ELR (cell line): ENCODE measurements around the gene ZBTB12.
A peak's percentile ranks its signal among the peaks of the same experiment; 100 is the strongest.

Experiments used
- DNase-seq: peaks from one replicate; pipeline ENCODE4 v3.0.0-alpha.2; 2015; ENCODE audit warnings: low read depth

ZBTB12 gene

DNA sequence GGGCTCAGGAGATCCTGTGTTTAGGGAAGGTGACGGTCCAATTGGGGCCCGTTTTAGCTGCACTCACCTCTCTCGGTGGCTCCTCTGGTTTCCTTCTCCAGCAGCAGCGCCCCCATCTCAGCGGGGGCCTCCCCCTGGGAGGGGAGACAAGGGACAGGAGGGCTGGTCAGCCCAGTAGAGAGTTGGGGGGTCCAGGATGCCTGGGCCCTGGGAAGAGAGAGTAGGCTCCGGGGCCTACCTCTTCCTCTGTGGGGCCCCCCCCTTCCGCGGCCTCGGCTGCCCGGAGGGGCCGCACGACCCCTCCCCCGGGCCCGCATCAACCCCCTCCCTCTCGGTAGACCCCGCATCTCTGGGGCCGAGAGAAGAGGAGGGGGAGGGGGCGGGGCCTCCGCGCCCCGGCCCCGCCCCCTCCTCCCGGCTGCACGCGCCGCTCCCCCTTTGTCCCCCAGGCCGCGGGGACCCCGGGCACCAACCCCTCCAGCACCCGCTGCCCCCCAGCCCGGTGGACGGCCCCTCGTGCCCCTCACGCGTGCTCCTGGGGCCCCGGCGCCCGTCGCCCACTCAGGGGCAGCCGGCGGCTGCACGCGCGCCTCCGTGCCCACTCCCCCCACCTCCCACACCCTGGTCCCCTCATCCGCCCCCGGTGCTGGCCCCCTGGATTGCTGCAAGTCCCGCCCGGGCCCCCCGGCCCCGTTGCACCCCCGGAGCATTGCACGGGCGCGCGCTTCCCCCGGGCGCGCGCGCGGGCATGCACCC is 4.9 kb downstream of the ZBTB12 start:
- DNase-seq = no peak

DNA sequence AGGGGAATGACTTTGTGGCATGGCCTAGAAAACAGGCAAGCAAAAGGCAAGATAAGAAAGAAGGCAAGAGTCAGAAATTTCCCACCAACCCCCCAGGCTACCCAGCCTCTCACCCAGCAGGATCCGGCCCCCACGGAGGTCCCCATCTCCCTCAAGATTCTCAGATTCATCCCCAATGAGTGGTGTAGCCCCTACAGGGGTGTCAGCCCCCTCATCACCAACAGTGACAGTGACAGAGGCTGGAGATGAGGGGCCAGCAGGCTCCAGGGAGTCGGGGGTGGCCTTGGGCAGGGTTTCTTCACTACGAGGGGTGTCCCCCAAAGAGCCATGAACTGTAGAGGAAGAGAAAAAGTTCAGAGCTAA is 5.4 kb downstream of the ZBTB12 start:
- DNase-seq = no peak

DNA sequence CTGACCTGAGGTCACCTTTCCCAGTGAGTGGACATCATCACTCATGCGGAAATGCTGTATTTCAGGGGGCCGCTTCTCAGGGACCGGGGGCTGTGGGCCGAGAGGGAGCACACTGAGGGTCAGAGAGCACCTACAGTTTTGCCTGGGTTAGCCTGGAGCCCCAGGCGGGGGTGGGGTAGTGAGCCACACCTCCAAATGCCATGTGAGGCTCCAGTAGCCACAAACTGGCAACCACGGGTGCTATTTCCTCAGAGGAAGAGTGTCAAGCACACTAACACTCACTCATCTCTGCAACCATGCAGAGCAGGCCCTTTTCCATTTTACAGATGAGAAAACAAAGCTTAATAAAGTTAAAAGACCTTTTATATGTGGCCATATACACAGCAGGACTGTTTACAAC is 9.1 kb downstream of the ZBTB12 start:
- DNase-seq = no peak

GRCh38 chr6:31889331-31889972 is 12.4 kb downstream of the ZBTB12 start:
- DNase-seq = no peak

DNA sequence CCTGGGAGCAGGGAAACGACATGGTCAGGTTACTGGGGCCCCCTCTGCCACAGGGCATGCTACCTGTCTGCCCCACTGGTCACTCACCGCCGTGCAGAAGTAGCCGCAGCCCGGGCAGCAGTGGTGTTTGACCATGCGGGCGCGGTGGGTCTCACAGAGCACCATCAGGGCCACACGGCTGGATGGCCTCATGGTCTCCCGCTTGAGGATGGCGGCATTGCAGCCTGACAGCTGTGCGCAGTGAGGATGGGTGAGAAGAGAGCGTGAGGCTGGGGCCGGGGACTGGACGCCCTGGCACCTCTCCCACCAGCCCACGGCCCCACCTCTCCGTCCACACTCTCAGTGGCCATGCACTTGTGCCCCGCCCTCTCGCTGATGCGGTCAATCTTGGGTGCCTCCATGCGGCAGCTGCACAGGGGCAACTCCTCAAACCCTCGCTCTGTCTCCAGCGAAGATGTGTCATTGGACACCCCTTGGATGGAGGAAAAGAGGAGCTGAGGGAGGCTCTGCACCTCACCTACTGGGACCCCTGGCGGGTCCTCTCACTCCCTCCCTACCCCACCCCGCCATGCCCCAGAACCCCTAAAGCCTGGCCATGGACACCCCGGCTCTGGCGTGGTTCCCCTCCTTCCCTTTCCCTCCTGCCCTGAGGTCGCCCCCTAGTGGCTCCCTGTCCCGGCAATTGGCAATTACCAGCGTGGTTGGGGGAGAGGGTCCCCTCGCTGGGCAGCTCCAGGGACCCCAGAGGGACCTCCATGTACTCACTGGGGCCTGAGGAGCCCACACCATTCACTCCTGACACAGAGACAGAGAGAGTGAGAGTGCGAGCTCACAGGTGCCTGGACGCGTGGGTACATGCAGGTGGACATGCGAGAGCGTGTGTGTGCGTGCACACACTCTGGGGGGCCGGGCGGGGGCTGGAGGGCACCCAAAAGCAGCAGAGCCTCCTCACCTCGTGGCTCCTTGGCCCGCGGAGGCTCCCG is 13.3 kb downstream of the ZBTB12 start:
- DNase-seq = peak; percentile 52

- no peak for DNase-seq
Observed at GRCh38 chr6:31887173-31888007, 14.5 kb downstream of the ZBTB12 start.

- DNase-seq = no peak
Observed at GRCh38 chr6:31886541-31886991, 15.3 kb downstream of the ZBTB12 start.

DNA sequence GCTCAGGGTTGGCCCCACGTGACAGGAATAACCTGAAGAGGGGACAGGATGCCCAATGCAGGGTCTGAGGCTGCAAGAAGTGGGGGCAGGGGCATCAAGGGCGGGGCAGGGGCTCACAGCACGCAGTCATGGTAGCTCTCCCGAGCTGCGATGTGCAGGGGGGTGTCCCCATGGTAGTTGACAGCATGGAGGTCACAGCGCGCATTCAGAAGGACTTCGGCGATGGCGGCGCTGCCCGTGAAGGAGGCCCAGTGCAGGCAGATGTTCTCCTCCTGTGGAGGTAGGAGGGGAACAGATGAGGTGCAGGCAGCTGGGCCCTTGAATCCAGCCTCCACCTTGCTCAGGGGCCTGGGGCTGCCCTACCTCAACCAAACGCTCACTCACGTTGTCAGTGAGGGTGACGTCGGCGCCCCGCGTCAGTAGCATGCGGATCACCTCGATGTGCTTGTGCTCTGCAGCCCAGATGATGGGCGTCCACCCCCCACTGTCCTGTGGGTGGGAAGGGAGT is 17.3 kb downstream of the ZBTB12 start:
- no peak for DNase-seq

DNA sequence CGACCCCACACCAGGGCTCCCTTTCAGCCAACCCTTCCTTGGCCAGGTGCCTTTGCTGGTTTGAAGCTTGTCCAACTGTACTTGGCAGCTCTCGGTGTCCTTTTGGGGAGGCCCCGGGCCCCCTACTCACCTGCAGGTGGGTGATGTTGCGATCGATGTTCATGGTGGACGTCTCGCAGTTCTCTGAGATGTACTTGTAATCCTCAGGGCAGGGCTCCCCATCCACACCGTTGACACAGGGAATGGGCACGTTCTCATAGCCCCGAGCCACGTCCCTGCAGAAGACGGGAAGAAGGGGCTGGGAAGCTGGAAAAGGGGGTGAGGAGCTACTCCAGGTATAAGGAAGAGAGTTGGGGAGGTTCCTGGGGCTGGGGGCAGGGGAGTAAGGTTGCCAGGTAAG is 18.2 kb downstream of the ZBTB12 start:
- no peak for DNase-seq

GRCh38 chr6:31882344-31882743 is 19.5 kb downstream of the ZBTB12 start:
- peak; percentile 56 for DNase-seq

DNA sequence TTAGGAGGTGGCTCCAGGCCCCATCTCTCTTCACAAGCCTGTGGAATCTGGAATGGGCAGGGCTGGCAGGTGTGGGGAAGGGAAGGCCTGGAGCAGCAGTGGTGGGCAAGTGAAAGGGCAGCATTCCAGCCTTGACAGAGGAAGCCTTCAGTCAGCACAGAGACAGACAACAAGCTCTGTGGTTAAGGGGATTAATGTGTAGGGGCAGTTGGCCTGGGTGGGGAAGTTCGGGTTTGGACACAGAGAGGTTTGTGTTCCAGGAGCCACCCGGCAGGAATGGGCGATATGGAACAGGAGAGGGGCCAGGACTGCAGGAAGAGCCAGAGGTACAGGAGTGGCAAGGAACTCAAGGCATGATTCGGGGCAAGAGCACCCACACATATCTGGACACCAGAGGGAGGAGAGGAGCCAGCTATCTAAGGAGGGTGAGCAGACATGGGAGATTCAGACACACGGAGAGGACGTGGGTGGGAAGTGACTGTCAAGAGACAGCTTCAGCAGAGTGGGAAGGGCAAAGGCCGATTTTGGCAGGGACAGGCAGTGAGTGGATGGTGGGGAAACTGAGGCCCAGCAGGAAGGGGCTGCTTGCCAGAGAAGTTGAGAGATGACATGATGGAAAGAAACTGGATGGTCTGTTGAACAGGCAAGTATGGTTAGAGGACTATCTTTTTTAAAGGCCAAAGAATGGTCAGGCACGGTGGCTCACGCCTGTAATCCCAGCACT is 20.6 kb downstream of the ZBTB12 start:
- DNase-seq = no peak

GRCh38 chr6:31880616-31881015 is 21.3 kb downstream of the ZBTB12 start:
- DNase-seq = no peak

DNA sequence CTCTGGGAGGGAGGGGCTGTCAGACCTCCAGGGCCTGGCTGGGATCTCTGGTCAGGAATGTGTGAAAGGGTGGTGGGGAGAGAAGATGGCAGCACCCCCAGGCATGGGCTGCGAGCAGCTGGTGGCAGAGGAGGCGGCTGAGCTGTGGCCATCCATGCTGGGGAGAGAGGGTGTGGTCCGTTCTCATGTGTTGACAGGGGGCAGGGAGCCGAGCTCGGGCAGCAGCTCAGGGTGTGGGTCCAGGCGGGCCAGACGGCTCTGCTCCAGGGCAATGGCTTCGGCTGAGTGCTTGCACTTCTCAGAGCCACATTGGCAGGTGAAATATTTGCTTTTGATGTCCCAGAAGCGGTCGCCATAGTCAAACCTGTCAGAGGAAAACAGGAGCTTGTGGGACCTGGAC is 22.0 kb downstream of the ZBTB12 start:
- no peak for DNase-seq

DNA sequence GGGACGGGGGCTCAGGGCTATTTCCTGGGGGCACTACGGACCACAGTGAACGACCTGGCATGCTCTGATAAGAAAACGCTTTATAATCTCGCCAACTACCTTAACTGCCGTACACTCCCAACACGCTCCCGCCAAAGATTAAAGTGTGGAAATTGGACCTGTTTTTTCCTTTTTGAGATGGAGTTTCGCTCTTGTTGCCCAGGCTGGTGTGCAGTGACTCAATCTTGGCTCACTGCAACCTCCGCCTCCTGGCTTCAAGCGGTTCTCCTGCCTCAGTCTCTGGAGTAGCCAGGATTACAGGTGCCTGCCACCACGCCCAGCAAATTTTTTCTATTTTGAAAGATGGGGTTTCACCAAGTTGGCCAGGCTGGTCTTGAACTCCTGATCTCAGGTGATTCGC is 22.7 kb downstream of the ZBTB12 start:
- no peak for DNase-seq

DNA sequence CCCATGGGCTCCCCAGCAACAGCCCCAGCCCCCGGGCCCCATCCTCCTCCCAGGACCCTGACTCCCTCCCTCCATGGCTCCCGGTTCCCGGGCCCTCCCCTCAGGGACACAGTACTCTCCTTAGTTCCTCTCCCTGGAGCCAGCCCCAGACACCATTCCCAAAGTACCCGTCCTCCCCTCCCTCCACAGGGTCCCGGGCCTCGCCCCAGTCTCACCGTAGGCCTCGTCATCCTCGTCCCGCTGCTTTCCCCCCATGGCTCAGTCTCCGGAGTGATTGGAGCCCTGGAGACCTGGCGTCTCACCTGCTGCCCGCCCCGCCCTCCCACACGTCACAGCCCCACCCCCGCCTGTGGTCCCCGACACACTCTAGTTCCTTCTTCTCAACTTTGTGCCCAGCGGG is 23.2 kb downstream of the ZBTB12 start, which contains the start of gene SLC44A4:
Gene SLC44A4 (minus strand): TSS at position 272 of the 400 bp plus-strand sequence. CDS start 17 bp downstream, at position 255.
- DNase-seq = no peak

GRCh38 chr6:31878222-31878621 is 23.7 kb downstream of the ZBTB12 start:
- no peak for DNase-seq

- no peak for DNase-seq
Observed at GRCh38 chr6:31877651-31878161, 24.2 kb downstream of the ZBTB12 start.

DNA sequence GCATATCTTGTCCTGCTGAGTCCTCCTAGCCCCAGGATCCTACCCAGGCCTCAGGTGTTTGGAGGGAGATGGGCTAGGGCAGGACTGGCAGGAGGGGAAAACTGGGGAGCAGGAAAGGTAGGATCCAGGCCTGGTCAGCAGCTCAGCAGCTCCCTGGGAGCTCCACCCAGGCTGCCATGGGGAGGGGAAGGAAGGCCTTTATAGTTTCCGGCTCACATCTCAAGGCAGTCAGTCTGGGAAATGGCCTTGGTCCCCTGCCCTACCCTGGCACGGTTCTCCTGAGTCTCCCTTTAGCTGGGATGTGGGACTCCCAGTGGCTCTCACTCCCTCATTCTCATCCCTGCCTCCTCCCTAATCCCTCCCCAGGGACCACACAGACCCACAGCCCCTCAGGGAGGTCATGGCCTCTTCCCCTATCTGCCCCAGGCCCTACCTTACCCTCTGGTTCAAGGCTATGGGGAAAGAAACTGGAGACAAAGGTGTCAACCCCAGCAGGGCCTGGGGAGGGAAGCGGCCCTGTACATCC is 24.7 kb downstream of the ZBTB12 start:
- no peak for DNase-seq

- no peak for DNase-seq
Observed at GRCh38 chr6:31876357-31876756, 25.5 kb downstream of the ZBTB12 start.

- no peak for DNase-seq
Observed at GRCh38 chr6:31875877-31876276, 26.0 kb downstream of the ZBTB12 start.
